ENCODE results near the gene VAV2. TPM values are rescaled to one million over a fixed set of nuclear protein-coding genes. Genes with fewer than 3 reads are reported as not detected.

Gene VAV2
- total RNA-seq, 1 donor from 2014 or later, result 47.0 TPM

DNA sequence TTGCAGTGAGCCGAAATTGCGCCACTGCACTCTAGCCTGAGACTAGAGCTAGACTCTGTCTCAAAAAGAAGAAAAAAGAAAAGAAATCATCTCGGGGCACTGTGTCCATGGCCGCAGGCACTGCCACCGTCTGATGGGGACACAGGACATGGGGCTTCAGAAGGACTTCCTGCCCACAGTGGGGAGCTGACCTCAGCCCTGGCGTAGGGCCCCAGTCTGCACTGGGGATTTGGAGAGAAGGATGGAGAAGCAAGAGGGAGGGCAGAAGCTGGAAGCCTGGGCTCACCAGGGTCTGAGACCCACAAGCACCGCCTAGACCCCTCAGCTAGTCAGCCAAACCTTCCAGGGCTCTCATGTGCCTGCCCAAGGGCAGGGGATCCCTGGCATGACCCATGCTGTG, 249.9 kb downstream of the VAV2 start:
- TF ChIP-seq, protein P1, sequence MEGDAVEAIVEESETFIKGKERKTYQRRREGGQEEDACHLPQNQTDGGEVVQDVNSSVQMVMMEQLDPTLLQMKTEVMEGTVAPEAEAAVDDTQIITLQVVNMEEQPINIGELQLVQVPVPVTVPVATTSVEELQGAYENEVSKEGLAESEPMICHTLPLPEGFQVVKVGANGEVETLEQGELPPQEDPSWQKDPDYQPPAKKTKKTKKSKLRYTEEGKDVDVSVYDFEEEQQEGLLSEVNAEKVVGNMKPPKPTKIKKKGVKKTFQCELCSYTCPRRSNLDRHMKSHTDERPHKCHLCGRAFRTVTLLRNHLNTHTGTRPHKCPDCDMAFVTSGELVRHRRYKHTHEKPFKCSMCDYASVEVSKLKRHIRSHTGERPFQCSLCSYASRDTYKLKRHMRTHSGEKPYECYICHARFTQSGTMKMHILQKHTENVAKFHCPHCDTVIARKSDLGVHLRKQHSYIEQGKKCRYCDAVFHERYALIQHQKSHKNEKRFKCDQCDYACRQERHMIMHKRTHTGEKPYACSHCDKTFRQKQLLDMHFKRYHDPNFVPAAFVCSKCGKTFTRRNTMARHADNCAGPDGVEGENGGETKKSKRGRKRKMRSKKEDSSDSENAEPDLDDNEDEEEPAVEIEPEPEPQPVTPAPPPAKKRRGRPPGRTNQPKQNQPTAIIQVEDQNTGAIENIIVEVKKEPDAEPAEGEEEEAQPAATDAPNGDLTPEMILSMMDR (conservative IDR thresholded peaks at IDR 0.05), result no peak
- Mint-ChIP-seq H3K4me3 (no peak overlapping the region), H3K27me3 (ENCODE audit: low read depth) (peaks cover 10% of the 10 kb centered on the region), H3K9me3 (peaks cover 3% of the 10 kb centered on the region), H3K36me3 (ENCODE audit: low read depth) (no peaks in the 10 kb centered on the region), H3K4me1 (peaks cover 4% of the 10 kb centered on the region), H3K27ac (ENCODE audit: unreplicated experiment) (no peak overlapping the region)
- no peak for DNase-seq (ENCODE audit: low read depth, low spot score)

DNA sequence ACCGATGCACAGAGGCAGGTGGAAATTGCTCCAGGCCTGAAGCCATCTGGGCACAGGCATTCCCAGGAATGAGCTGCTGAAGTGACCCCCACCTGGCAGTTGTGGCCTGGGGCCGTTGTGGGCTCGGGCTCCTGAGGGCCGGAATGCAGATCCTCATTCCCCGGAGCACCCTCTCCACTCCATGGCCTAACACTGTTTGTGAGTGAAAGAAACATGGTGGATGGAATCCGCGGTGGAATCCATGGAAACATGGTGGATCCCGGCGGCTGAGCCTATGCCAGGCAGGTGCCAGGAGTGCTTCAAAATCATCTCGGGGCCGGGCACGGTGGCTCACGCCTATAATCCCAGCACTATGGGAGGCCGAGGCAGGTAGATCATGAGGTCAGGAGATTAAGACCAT, 250.4 kb downstream of the VAV2 start:
- Mint-ChIP-seq H3K9me3 (peaks cover 3% of the 10 kb centered on the region), H3K36me3 (ENCODE audit: low read depth) (no peaks in the 10 kb centered on the region), H3K27me3 (ENCODE audit: low read depth) (peaks cover 6% of the 10 kb centered on the region), H3K4me1 (peaks cover 4% of the 10 kb centered on the region), H3K27ac (ENCODE audit: unreplicated experiment) (no peak overlapping the region), H3K4me3 (no peak overlapping the region)
- TF ChIP-seq, protein P1 (conservative IDR thresholded peaks at IDR 0.05), result no peak
- no peak for DNase-seq (ENCODE audit: low read depth, low spot score)

DNA sequence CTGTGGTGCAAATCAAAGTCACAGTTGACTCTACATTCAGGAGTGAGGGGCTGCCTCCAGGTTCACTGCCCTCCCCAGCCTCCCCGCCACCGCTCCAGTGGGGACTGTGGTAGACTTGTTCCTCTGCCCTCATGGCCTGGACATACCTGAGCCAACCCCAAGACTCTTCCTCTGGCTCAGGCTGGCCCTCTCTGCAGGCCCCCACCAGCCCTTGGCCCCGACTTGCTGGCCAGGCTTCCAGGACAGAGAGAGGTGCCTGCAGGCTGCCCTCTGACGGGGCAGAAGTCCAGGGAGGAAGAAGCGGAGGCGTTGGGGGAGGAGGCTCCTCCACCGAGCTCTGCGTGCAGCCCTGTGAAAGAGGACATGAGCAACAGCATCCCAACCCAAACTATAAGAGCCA, 251.2 kb downstream of the VAV2 start:
- no peak overlapping the region for H3K4me3 Mint-ChIP-seq
- H3K36me3 Mint-ChIP-seq (ENCODE audit: low read depth), result no peaks in the 10 kb centered on the region
- peaks cover 3% of the 10 kb centered on the region for H3K27me3 Mint-ChIP-seq (ENCODE audit: low read depth)
- no peak for DNase-seq (ENCODE audit: low read depth, low spot score)
- TF ChIP-seq, protein P1 (conservative IDR thresholded peaks at IDR 0.05), result no peak
- H3K4me1 Mint-ChIP-seq, result peaks cover 4% of the 10 kb centered on the region
- peaks cover 3% of the 10 kb centered on the region for H3K9me3 Mint-ChIP-seq
- H3K27ac Mint-ChIP-seq (ENCODE audit: unreplicated experiment), result peak overlapping the region; percentile 62

DNA sequence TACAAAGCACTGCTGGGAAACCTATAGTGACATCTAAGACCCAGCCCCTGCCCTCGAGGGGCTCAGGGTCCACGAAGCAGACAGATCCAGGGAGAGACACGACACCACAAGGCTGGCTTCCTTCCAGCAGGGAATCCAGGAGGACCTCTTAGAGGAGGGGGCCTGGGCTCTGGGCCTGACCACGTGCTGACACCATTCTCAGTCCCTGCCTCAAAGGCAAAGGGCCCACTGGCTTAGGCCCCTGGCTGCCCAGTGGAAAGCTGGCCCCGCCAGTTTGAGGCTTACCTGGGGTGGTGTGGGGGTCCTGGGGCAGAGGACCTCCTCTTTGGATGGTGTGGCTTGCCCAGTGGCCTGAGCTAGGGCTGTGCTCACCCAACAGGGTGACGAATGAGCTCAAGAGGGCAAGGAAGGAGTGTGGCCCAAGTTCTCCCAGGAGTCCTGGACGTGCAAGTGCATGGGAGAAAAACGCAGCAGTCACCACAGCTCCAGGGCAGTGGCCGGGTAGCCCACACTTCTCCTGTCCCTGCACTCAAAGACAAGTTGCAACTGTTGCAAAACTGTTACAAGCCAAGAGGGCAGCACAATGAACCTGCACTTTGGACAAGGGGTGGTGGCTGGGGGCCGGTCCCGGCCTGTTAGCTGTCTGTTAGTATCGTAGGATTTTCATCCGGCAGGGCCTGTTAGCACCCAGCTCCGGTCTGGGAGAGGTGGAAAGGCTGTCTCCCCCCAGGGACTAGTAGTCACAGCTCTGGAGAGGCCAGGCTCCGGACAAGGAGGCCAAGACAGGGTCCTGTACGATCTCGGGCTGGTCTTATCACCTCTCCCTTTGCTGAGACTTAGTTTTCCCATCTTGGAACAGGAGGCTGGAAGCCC, 252.5 kb downstream of the VAV2 start:
- Mint-ChIP-seq H3K4me1 (peaks cover 4% of the 10 kb centered on the region), H3K36me3 (ENCODE audit: low read depth) (no peaks in the 10 kb centered on the region), H3K27me3 (ENCODE audit: low read depth) (peaks cover 3% of the 10 kb centered on the region), H3K9me3 (no peaks in the 10 kb centered on the region), H3K27ac (ENCODE audit: unreplicated experiment) (no peak overlapping the region), H3K4me3 (no peak overlapping the region)
- TF ChIP-seq, protein P1 (conservative IDR thresholded peaks at IDR 0.05), result no peak
- no peak for DNase-seq (ENCODE audit: low read depth, low spot score)

DNA sequence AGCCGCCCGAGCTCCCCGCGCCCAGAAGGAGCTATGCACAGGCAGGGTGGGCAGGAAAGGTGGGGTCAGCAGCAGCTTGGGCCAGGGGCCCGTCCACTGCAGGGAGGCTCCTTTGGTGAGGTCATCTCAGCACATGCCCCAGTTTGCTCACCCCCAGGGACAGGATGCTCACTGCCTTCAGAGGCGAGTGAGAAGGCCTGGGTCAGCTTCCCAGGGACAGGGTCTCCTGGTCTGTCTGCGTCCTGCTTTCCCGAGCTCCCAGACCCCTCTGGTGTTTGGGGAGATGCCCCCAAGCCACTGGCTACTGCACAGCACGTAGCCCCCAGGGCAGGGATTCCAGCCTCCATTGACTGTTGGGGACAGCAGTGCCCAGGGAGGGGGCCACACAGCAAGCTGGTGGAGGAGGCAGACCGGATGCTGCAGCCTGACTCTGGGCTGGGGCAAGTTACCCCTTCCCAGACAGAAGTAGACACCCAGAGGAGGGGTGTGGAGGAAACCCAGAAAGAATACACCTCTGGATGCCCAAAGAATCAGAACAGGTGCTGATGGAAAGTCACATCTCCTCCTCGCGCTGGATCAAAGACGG, 253.4 kb downstream of the VAV2 start:
- Mint-ChIP-seq H3K4me3 (no peak overlapping the region), H3K9me3 (no peaks in the 10 kb centered on the region), H3K36me3 (ENCODE audit: low read depth) (no peaks in the 10 kb centered on the region), H3K27ac (ENCODE audit: unreplicated experiment) (no peak overlapping the region), H3K4me1 (peaks cover 4% of the 10 kb centered on the region), H3K27me3 (ENCODE audit: low read depth) (peaks cover 3% of the 10 kb centered on the region)
- no peak for DNase-seq (ENCODE audit: low read depth, low spot score)
- TF ChIP-seq, protein P1 (conservative IDR thresholded peaks at IDR 0.05), result no peak
